GM21423 (cell line): Measurements from ENCODE around the gene CTBP2.

Experiments
- ATAC-seq: cut with Tn5 transposase; IDR thresholded peaks from one replicate; pipeline ENCODE4 v1.9.1; 2021; ENCODE audit warnings: mild to moderate bottlenecking, moderate library complexity; ENCODE audit not compliant: unreplicated experiment

Gene CTBP2

GRCh38 chr10:125011926-125012705 lies 148.2 kb downstream of the CTBP2 start:
- no peak for ATAC-seq

- no peak for ATAC-seq
Measured at GRCh38 chr10:125011171-125011925, 149.0 kb downstream of the CTBP2 start.

GRCh38 chr10:125010362-125010761 lies 150.0 kb downstream of the CTBP2 start:
- ATAC-seq: no peak

GRCh38 chr10:125009661-125010161 lies 150.7 kb downstream of the CTBP2 start:
- no peak for ATAC-seq

GRCh38 chr10:125008689-125009638 lies 151.4 kb downstream of the CTBP2 start:
- ATAC-seq: no peak

- no peak for ATAC-seq
Measured at GRCh38 chr10:125007436-125007835, 152.9 kb downstream of the CTBP2 start.

GRCh38 chr10:125006921-125007426 lies 153.4 kb downstream of the CTBP2 start:
- no peak for ATAC-seq

GRCh38 chr10:125006188-125006680 lies 154.1 kb downstream of the CTBP2 start:
- no peak for ATAC-seq

- no peak for ATAC-seq
Measured at GRCh38 chr10:125005312-125006187, 154.8 kb downstream of the CTBP2 start.

- no peak for ATAC-seq
Measured at GRCh38 chr10:125004571-125005311, 155.6 kb downstream of the CTBP2 start.

GRCh38 chr10:125003901-125004467 lies 156.4 kb downstream of the CTBP2 start:
- no peak for ATAC-seq

- ATAC-seq: no peak
Measured at GRCh38 chr10:125003146-125003900, 157.0 kb downstream of the CTBP2 start.

GRCh38 chr10:125002423-125003145 lies 157.8 kb downstream of the CTBP2 start:
- no peak for ATAC-seq

- ATAC-seq: no peak
Measured at GRCh38 chr10:125002047-125002422, 158.3 kb downstream of the CTBP2 start.

- no peak for ATAC-seq
Measured at GRCh38 chr10:125001313-125002046, 158.9 kb downstream of the CTBP2 start.
